ENCODE measurements around the gene MB.

MB gene

GRCh38 chr22:35648066-35649025 is 31.2 kb upstream of the MB start, which contains the start of gene APOL6:
Gene APOL6 (plus strand): TSS chr22:35648446. CDS start chr22:35656426, 7,980 bp downstream.
- DNase-seq (ENCODE audit: low spot score): peak; percentile 51
- TF ChIP-seq CTCF (IDR thresholded peaks at IDR 0.05; ENCODE audit: extremely low read depth, missing control alignments): no peak

GRCh38 chr22:35645646-35646045 is 28.5 kb upstream of the MB start:
- no peak for TF ChIP-seq CTCF (IDR thresholded peaks at IDR 0.05; ENCODE audit: extremely low read depth, missing control alignments)
- no peak for DNase-seq (ENCODE audit: low spot score)

- TF ChIP-seq CTCF (IDR thresholded peaks at IDR 0.05; ENCODE audit: extremely low read depth, missing control alignments): no peak
- no peak for DNase-seq (ENCODE audit: low spot score)
These were observed 26.9 kb upstream of the MB start for GRCh38 chr22:35643991-35644390.

GRCh38 chr22:35642305-35642741 is 25.2 kb upstream of the MB start:
- no peak for TF ChIP-seq CTCF (IDR thresholded peaks at IDR 0.05; ENCODE audit: extremely low read depth, missing control alignments)
- DNase-seq (ENCODE audit: low spot score): no peak

GRCh38 chr22:35641494-35642120 is 24.5 kb upstream of the MB start:
- no peak for TF ChIP-seq CTCF (IDR thresholded peaks at IDR 0.05; ENCODE audit: extremely low read depth, missing control alignments)
- no peak for DNase-seq (ENCODE audit: low spot score)

GRCh38 chr22:35638410-35638809 is 21.3 kb upstream of the MB start:
- no peak for DNase-seq (ENCODE audit: low spot score)
- TF ChIP-seq CTCF (IDR thresholded peaks at IDR 0.05; ENCODE audit: extremely low read depth, missing control alignments): no peak

- DNase-seq (ENCODE audit: low spot score): no peak
- TF ChIP-seq CTCF (IDR thresholded peaks at IDR 0.05; ENCODE audit: extremely low read depth, missing control alignments): no peak
These were observed 20.9 kb upstream of the MB start for GRCh38 chr22:35638001-35638400.
